ENCODE results near the gene SVOP. TPM values are rescaled to one million over a fixed set of nuclear protein-coding genes. Genes with fewer than 3 reads are reported as not detected.
A peak's percentile ranks its signal among the peaks of the same experiment; 100 is the strongest.

Gene SVOP
- total RNA-seq, 4 donors from 2014 or later, result 0.07 to 0.13 (median 0.08) TPM; not detected in 1

- Histone ChIP-seq H3K9me3 (no peaks in the 10 kb centered on the region), H3K4me3 (peak overlapping the region; percentile 61 to 76), H3K27ac (peak overlapping the region in 3 of 4 donors; percentile 93 to 98 (median 96)), H3K36me3 (no peaks in the 10 kb centered on the region), H3K27me3 (no peaks in the 10 kb centered on the region), H3K4me1 (peaks cover 0 to 52% (median 21%) of the 10 kb centered on the region in 3 donors)
- ATAC-seq, result no peak
- no peak for TF ChIP-seq EP300 (IDR thresholded peaks at IDR 0.05)
- no peak for TF ChIP-seq CTCF (IDR thresholded peaks at IDR 0.05)
- TF ChIP-seq POLR2AphosphoS5 (IDR thresholded peaks at IDR 0.05), result no peak
- TF ChIP-seq POLR2A (IDR thresholded peaks at IDR 0.05), result no peak
- WGBS, 2 donors (ENCODE audit: low coverage in 1 of 2), result 4 to 14% methylated on average over 5 to 16 of the region's 18 CpGs
Observed at GRCh38 chr12:108858311-108859074, 162.4 kb downstream of the SVOP start.

Small RNA genes within 50 kb of the gene (small RNA-seq; reads per million reads assigned to genes)
- gene AC190387.1 (0 reads per million in 4 donors), gene RNA5SP372 (0 to 0.27 (median 0) reads per million in 4 donors), gene RNU6-361P (0 reads per million in 4 donors)

Other genes with a start within 250 kb of the SVOP start
- 10 to 100 TPM; 16.2 to 35.0 (median 17.2) TPM for gene SSH1, start 163.5 kb downstream of the SVOP start, total RNA-seq
- 1 to 10 TPM in 1 of 4 donors, not detected in 3; 2.5 TPM for gene DAO, start 141.0 kb downstream of the SVOP start, total RNA-seq
- gene USP30, start 31.5 kb upstream of the SVOP start, total RNA-seq, result 10 to 100 TPM; 10.5 to 15.4 (median 14.2) TPM
- gene ALKBH2, start 72.4 kb upstream of the SVOP start, total RNA-seq, result 10 to 100 TPM; 13.5 to 21.9 (median 16.9) TPM
- gene UNG, start 76.5 kb upstream of the SVOP start, total RNA-seq, result 10 to 100 TPM; 12.1 to 18.2 (median 17.3) TPM
- 100 to 1,000 TPM in 3 of 4 donors, 10 to 100 TPM in 1; 49.4 to 230 (median 138) TPM for gene ACACB, start 95.5 kb upstream of the SVOP start, total RNA-seq